SW480 (cell line): ENCODE measurements around the gene MMP28.
A peak's percentile ranks its signal among the peaks of the same experiment; 100 is the strongest.

Experiments
- DNase-seq: peaks from one replicate; pipeline ENCODE4 v3.0.0-alpha.2; 2016; ENCODE audit warnings: low spot score

The MMP28 gene

GRCh38 chr17:35795007-35795870 is at the start of gene MMP28:
Gene MMP28, minus strand, starts transcription at chr17:35795641. Its CDS starts 264 bp downstream, at chr17:35795377.
- peak; percentile 52 for DNase-seq

GRCh38 chr17:35844547-35844946 is 49.1 kb upstream of the MMP28 start:
- no peak for DNase-seq

GRCh38 chr17:35843698-35844097 is 48.3 kb upstream of the MMP28 start:
- DNase-seq: no peak

GRCh38 chr17:35842239-35842638 is 46.8 kb upstream of the MMP28 start:
- no peak for DNase-seq

GRCh38 chr17:35841505-35841904 is 46.1 kb upstream of the MMP28 start:
- DNase-seq: no peak

- no peak for DNase-seq
Observed at GRCh38 chr17:35841101-35841500, 45.7 kb upstream of the MMP28 start.

- no peak for DNase-seq
Observed at GRCh38 chr17:35825206-35825605, 29.8 kb upstream of the MMP28 start.

GRCh38 chr17:35821308-35821707 is 25.9 kb upstream of the MMP28 start:
- no peak for DNase-seq

GRCh38 chr17:35819455-35819854 is 24.0 kb upstream of the MMP28 start:
- no peak for DNase-seq

GRCh38 chr17:35817196-35817595 is 21.8 kb upstream of the MMP28 start:
- DNase-seq: no peak

GRCh38 chr17:35816723-35817122 is 21.3 kb upstream of the MMP28 start:
- no peak for DNase-seq

- no peak for DNase-seq
Observed at GRCh38 chr17:35812456-35812855, 17.0 kb upstream of the MMP28 start.

- DNase-seq: no peak
Observed at GRCh38 chr17:35811759-35812158, 16.3 kb upstream of the MMP28 start.

GRCh38 chr17:35809855-35810461 is 14.5 kb upstream of the MMP28 start:
- no peak for DNase-seq

GRCh38 chr17:35808962-35809854 is 13.8 kb upstream of the MMP28 start, which contains the start of gene TAF15:
Gene TAF15, plus strand, starts transcription at chr17:35809484. Its CDS starts 86 bp downstream, at chr17:35809570.
- peak; percentile 99 for DNase-seq

GRCh38 chr17:35808240-35808961 is 13.0 kb upstream of the MMP28 start:
- no peak for DNase-seq

- DNase-seq: no peak
Observed at GRCh38 chr17:35807371-35808144, 12.1 kb upstream of the MMP28 start.

- DNase-seq: peak; percentile 88
Observed at GRCh38 chr17:35804658-35805192, 9.3 kb upstream of the MMP28 start.

- DNase-seq: no peak
Observed at GRCh38 chr17:35801583-35802224, 6.3 kb upstream of the MMP28 start.

- peak; percentile 24 for DNase-seq
Observed at GRCh38 chr17:35799942-35800341, 4.5 kb upstream of the MMP28 start.
